SK-N-SH treated with all-trans-retinoic acid at 6 μM for 48 hours (cell line): ENCODE data around the gene NTSR2.

ENCODE experiments used
- BACH2 ChIP-seq: fragments of 250-450 bp; sonication (Bioruptor Pico); IDR thresholded peaks from 2 replicates; pipeline ENCODE4 v1.9.0; 2021; ENCODE audit warnings: mild to moderate bottlenecking, borderline replicate concordance
- GLIS3 ChIP-seq: fragments of 250-450 bp; sonication (Bioruptor Pico); IDR thresholded peaks from 2 replicates; pipeline ENCODE4 v1.5.0; 2020; ENCODE audit warnings: mild to moderate bottlenecking, moderate library complexity
- ISL1 ChIP-seq: fragments of 250-450 bp; sonication (Bioruptor Pico); IDR thresholded peaks from 2 replicates; pipeline ENCODE4 v2.1.2; 2022; ENCODE audit warnings: mild to moderate bottlenecking, moderate library complexity
- PPARA ChIP-seq: fragments of 250-450 bp; sonication (Bioruptor Pico); IDR thresholded peaks from 2 replicates; pipeline ENCODE4 v1.5.0; 2020; ENCODE audit warnings: mild to moderate bottlenecking, borderline replicate concordance
- RARB ChIP-seq: fragments of 250-450 bp; sonication (Bioruptor Pico); IDR thresholded peaks from 2 replicates; pipeline ENCODE4 v1.8.0; 2021; ENCODE audit warnings: mild to moderate bottlenecking, moderate library complexity
- ZC3H10 ChIP-seq: fragments of 250-450 bp; sonication (Bioruptor Pico); IDR thresholded peaks from 2 replicates; pipeline ENCODE4 v1.5.1; 2021; ENCODE audit warnings: mild to moderate bottlenecking, moderate library complexity
- ZFP30 ChIP-seq: fragments of 450-650 bp; formaldehyde crosslinking; IDR thresholded peaks from 2 replicates; pipeline ENCODE4 v1.5.0; 2022; ENCODE audit warnings: mild to moderate bottlenecking, moderate library complexity
- ZNF565 ChIP-seq: fragments of 450-650 bp; formaldehyde crosslinking; conservative IDR thresholded peaks from 2 replicates; pipeline ENCODE4 v1.5.0; 2020; ENCODE audit warnings: low read depth, mild to moderate bottlenecking, moderate library complexity
- ZNF70 ChIP-seq: fragments of 450-650 bp; formaldehyde crosslinking; IDR thresholded peaks from 2 replicates; pipeline ENCODE4 v1.5.0; 2020; ENCODE audit warnings: mild to moderate bottlenecking, moderate library complexity
- ZNF8 ChIP-seq: fragments of 450-650 bp; formaldehyde crosslinking; IDR thresholded peaks from 2 replicates; pipeline ENCODE4 v1.5.0; 2020; ENCODE audit warnings: mild to moderate bottlenecking, moderate library complexity
- TF ChIP-seq, protein P1 (sequence below): fragments of 250-450 bp; sonication (Bioruptor Pico); IDR thresholded peaks from 2 replicates; pipeline ENCODE4 v1.8.0; 2021; ENCODE audit warnings: low read depth, mild to moderate bottlenecking, moderate library complexity, borderline replicate concordance
- TF ChIP-seq, protein P2 (sequence below): fragments of 250-450 bp; sonication (Bioruptor Pico); IDR thresholded peaks from 2 replicates; pipeline ENCODE4 v1.8.0; 2020; ENCODE audit warnings: mild to moderate bottlenecking, moderate library complexity, borderline replicate concordance
- TF ChIP-seq, protein P3 (sequence below): fragments of 250-450 bp; sonication (Bioruptor Pico); IDR thresholded peaks from 2 replicates; pipeline ENCODE4 v1.5.1; 2020; ENCODE audit warnings: low read depth, mild to moderate bottlenecking, moderate library complexity

DNA sequence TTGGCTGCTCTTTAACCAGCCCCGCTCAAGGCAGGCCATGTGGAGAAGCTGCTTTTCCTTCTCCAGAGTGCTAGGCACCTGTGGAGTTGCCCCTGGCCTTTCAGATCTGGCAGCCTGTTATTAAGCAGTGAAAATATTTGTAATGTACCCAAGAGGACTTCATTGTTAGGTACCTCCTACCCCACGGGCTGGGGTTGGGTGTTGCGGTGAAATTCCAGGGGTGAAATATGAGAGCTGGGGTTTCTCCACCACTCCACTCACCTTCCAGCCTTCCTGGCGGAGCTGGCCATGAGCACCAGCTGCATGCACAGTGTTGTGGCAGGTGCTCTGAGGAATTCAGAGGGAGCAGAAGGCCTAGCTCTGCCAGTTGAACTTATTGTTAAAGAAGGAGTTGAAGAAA is 39.1 kb downstream of the NTSR2 start:
- TF ChIP-seq, protein P1, sequence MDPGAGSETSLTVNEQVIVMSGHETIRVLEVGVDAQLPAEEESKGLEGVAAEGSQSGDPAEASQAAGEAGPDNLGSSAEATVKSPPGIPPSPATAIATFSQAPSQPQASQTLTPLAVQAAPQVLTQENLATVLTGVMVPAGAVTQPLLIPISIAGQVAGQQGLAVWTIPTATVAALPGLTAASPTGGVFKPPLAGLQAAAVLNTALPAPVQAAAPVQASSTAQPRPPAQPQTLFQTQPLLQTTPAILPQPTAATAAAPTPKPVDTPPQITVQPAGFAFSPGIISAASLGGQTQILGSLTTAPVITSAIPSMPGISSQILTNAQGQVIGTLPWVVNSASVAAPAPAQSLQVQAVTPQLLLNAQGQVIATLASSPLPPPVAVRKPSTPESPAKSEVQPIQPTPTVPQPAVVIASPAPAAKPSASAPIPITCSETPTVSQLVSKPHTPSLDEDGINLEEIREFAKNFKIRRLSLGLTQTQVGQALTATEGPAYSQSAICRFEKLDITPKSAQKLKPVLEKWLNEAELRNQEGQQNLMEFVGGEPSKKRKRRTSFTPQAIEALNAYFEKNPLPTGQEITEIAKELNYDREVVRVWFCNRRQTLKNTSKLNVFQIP (CRISPR knock-in tag) = no peak
- TF ChIP-seq, protein P2, sequence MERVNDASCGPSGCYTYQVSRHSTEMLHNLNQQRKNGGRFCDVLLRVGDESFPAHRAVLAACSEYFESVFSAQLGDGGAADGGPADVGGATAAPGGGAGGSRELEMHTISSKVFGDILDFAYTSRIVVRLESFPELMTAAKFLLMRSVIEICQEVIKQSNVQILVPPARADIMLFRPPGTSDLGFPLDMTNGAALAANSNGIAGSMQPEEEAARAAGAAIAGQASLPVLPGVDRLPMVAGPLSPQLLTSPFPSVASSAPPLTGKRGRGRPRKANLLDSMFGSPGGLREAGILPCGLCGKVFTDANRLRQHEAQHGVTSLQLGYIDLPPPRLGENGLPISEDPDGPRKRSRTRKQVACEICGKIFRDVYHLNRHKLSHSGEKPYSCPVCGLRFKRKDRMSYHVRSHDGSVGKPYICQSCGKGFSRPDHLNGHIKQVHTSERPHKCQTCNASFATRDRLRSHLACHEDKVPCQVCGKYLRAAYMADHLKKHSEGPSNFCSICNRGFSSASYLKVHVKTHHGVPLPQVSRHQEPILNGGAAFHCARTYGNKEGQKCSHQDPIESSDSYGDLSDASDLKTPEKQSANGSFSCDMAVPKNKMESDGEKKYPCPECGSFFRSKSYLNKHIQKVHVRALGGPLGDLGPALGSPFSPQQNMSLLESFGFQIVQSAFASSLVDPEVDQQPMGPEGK = no peak
- TF ChIP-seq ZFP30 (CRISPR knock-in tag) (no peak), PPARA (CRISPR knock-in tag) (no peak), ZC3H10 (CRISPR knock-in tag) (no peak), ISL1 (no peak), RARB (CRISPR knock-in tag) (no peak), ZNF565 (no peak), BACH2 (no peak), GLIS3 (no peak), ZNF8 (no peak), ZNF70 (CRISPR knock-in tag) (no peak)
- TF ChIP-seq, protein P3, sequence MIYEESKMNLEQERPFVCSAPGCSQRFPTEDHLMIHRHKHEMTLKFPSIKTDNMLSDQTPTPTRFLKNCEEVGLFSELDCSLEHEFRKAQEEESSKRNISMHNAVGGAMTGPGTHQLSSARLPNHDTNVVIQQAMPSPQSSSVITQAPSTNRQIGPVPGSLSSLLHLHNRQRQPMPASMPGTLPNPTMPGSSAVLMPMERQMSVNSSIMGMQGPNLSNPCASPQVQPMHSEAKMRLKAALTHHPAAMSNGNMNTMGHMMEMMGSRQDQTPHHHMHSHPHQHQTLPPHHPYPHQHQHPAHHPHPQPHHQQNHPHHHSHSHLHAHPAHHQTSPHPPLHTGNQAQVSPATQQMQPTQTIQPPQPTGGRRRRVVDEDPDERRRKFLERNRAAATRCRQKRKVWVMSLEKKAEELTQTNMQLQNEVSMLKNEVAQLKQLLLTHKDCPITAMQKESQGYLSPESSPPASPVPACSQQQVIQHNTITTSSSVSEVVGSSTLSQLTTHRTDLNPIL (CRISPR knock-in tag) = no peak
